Panc1 (cell line): Measurements from ENCODE around the gene SKIC2. TPM values are rescaled to one million over a fixed set of nuclear protein-coding genes. Genes with fewer than 3 reads are reported as not detected.
"Not testable (repeated sequence)": the region's sequence is repeated elsewhere in the genome, so short reads cannot be mapped to it uniquely, and the experiment has no call there.

Source experiments
- ATAC-seq: fragments of 200-7000 bp; cut with Tn5 transposase; 2 replicates; pipeline ENCODE4 v1.9.1; 2020; ENCODE audit warnings: mild to moderate bottlenecking, moderate library complexity
- BruUV-seq: library from RNA; stranded (reverse); fragments of 400-500 nt; replicated peaks from 2 replicates; lab custom pipeline; 2021; lab: Mats Ljungman, UMichigan
- CTCF ChIA-PET: fragments of 300-600 bp; sonication (Branson Sonifier 250); formaldehyde crosslinking; loops from one replicate; lab custom pipeline; 2022; ENCODE audit warnings: antibody characterized with exemption; lab: Charles Lee
- POLR2A ChIA-PET: fragments of 300-600 bp; sonication (Branson Sonifier 250); formaldehyde crosslinking; loops from one replicate; lab custom pipeline; 2022; ENCODE audit warnings: antibody characterized with exemption; lab: Charles Lee
- DNase-seq: peaks from one replicate; pipeline ENCODE4 v3.0.0-alpha.2; 2010; ENCODE audit warnings: low read depth, low spot score
- H3K27ac ChIP-seq: 2 replicates; pipeline ENCODE4 v1.5.1; 2011; ENCODE audit warnings: mild to moderate bottlenecking, low read length, inconsistent platforms
- H3K27me3 ChIP-seq: fragments of 200-500 bp; sonication (Bioruptor generic); 2 replicates; pipeline ENCODE4 v1.6.0; 2014; ENCODE audit warnings: low read length, inconsistent platforms; ENCODE audit not compliant: control insufficient read depth, insufficient read depth
- H3K36me3 ChIP-seq: fragments of 200-500 bp; sonication (Bioruptor generic); 2 replicates; pipeline ENCODE4 v1.5.1; 2014; ENCODE audit warnings: inconsistent platforms, mild to moderate bottlenecking, low read length, moderate library complexity; ENCODE audit not compliant: control insufficient read depth, insufficient read depth
- H3K4me1 ChIP-seq: 2 replicates; pipeline ENCODE4 v1.5.1; 2011; ENCODE audit warnings: inconsistent platforms, mild to moderate bottlenecking, low read length, moderate library complexity; ENCODE audit not compliant: control insufficient read depth, insufficient read depth
- H3K4me3 ChIP-seq, 2 experiments: 2 replicates each; pipeline ENCODE4 v1.5.1; 2011 to 2012; ENCODE audit warnings: low read depth in 2 of 2, low read length in 2 of 2, mild to moderate bottlenecking in 2 of 2, inconsistent platforms in 1 of 2, moderate library complexity in 1 of 2
- H3K9me3 ChIP-seq: fragments of 200-500 bp; sonication (Bioruptor generic); 2 replicates; pipeline ENCODE4 v1.5.1; 2014; ENCODE audit warnings: low read depth, mild to moderate bottlenecking, inconsistent platforms, low read length, moderate library complexity; ENCODE audit not compliant: control insufficient read depth, insufficient read depth
- in situ Hi-C: cut with HindIII; loops from 2 replicates; pipeline ENCODE4 v1.10.0; 2016; ENCODE audit warnings: low sequenced_read_pairs, low pct_unique_long_range_greater_than_20kb
- intact Hi-C: fragments of 100-400 bp; cut with micrococcal nuclease; formaldehyde crosslinking; loops from one replicate; pipeline ENCODE4 v1.10.0; 2022; ENCODE audit not compliant: unreplicated experiment
- total RNA-seq: library from RNA; stranded (reverse); gene quantifications from one replicate; pipeline ENCODE4 v1.2.1, GENCODE V29; 2021; ENCODE audit not compliant: unreplicated experiment

Gene SKIC2
- total RNA-seq, 1 experiment from 2014 or later = 121 TPM

GRCh38 chr6:32004393-32004792, 45.4 kb downstream of the SKIC2 start:
- H3K27me3 ChIP-seq, CTCF ChIA-PET, POLR2A ChIA-PET, H3K27ac ChIP-seq, in situ Hi-C loops, H3K4me3 ChIP-seq, H3K36me3 ChIP-seq, intact Hi-C loops, DNase-seq, ATAC-seq, H3K4me1 ChIP-seq, H3K9me3 ChIP-seq, BruUV-seq: not testable (repeated sequence)

DNA sequence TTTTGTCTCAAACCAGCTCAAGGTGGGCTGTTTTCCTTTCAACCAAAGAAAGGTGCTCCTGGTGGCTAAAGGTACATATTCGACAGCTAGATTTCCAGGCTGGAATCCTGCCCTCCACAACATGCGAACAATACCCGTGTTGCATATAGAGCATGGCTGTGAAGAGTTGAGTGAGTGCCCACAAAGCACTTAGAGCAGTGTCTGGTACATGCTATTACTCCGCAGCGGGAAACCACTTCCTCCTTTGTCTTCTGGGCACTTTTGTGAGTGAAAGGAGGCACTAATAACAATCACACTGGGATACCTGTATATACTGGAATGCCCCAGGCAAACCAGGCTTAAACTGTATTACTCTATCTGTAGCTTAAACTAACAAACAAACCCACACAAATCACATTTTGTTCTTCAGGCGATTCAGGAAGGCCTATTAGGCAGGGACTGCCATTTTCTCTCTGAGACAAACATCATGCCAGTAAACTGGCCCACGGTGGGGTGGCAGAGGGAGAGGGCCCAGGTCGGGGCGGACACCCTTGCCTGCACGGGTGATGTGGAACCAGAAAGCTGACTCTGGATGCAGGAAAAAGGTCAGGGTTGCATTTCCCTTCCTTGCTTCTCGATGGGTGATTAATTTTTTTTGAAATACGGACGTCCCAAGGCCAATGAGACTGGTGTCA, 46.0 kb downstream of the SKIC2 start:
- H3K9me3 ChIP-seq, H3K4me3 ChIP-seq, intact Hi-C loops, in situ Hi-C loops, H3K27me3 ChIP-seq, DNase-seq, POLR2A ChIA-PET, ATAC-seq, H3K36me3 ChIP-seq, BruUV-seq, H3K27ac ChIP-seq, CTCF ChIA-PET, H3K4me1 ChIP-seq: not testable (repeated sequence)

- DNase-seq, H3K4me1 ChIP-seq, in situ Hi-C loops, CTCF ChIA-PET, BruUV-seq, H3K36me3 ChIP-seq, ATAC-seq, H3K4me3 ChIP-seq, intact Hi-C loops, H3K27me3 ChIP-seq, H3K27ac ChIP-seq, H3K9me3 ChIP-seq: not testable (repeated sequence)
- POLR2A ChIA-PET = interaction anchor here (0.6 kb wide), 1 partner anchor 164 kb away, joined by 3 read pairs; no protein-coding TSS in a partner anchor
Observed at GRCh38 chr6:32005538-32005880, 46.5 kb downstream of the SKIC2 start.

- in situ Hi-C loops, CTCF ChIA-PET: not testable (repeated sequence)
- POLR2A ChIA-PET = interaction anchor here (0.6 kb wide), 1 partner anchor 165 kb away, joined by 3 read pairs; no protein-coding TSS in a partner anchor
Observed at GRCh38 chr6:32005991-32006529, 47.1 kb downstream of the SKIC2 start.

DNA sequence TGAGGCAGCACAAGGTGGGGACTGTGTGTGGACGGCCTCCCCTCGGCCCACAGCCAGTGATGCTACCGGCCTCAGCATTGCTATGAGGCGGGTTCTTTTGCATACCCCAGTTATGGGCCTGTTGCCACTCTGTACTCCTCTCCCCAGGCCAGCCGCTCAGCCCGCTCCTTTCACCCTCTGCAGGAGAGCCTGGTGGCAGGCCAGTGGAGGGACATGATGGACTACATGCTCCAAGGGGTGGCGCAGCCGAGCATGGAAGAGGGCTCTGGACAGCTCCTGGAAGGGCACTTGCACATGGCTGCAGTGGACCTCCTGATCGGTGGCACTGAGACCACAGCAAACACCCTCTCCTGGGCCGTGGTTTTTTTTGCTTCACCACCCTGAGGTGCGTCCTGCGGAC, 48.1 kb downstream of the SKIC2 start:
- CTCF ChIA-PET, BruUV-seq, H3K4me3 ChIP-seq, ATAC-seq, H3K27ac ChIP-seq, intact Hi-C loops, in situ Hi-C loops, DNase-seq, H3K4me1 ChIP-seq, H3K9me3 ChIP-seq, POLR2A ChIA-PET, H3K27me3 ChIP-seq, H3K36me3 ChIP-seq: not testable (repeated sequence)

More at GRCh38 chr6:32005991-32006529, 47.1 kb downstream of the SKIC2 start:
- ATAC-seq, H3K36me3 ChIP-seq, H3K27ac ChIP-seq, H3K27me3 ChIP-seq, BruUV-seq, DNase-seq, H3K4me3 ChIP-seq, H3K4me1 ChIP-seq, intact Hi-C loops, H3K9me3 ChIP-seq: not testable (repeated sequence)

DNA sequence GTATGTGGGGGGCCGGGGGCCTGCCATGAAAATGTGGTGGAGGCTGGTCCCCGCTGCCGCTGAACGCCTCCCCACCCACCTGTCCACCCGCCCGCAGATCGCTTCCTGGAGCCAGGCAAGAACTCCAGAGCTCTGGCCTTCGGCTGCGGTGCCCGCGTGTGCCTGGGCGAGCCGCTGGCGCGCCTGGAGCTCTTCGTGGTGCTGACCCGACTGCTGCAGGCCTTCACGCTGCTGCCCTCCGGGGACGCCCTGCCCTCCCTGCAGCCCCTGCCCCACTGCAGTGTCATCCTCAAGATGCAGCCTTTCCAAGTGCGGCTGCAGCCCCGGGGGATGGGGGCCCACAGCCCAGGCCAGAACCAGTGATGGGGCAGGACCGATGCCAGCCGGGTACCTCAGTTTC, 49.1 kb downstream of the SKIC2 start:
- H3K27me3 ChIP-seq, ATAC-seq, POLR2A ChIA-PET, H3K4me1 ChIP-seq, H3K9me3 ChIP-seq, H3K27ac ChIP-seq, intact Hi-C loops, BruUV-seq, in situ Hi-C loops, DNase-seq, H3K36me3 ChIP-seq, CTCF ChIA-PET, H3K4me3 ChIP-seq: not testable (repeated sequence)

DNA sequence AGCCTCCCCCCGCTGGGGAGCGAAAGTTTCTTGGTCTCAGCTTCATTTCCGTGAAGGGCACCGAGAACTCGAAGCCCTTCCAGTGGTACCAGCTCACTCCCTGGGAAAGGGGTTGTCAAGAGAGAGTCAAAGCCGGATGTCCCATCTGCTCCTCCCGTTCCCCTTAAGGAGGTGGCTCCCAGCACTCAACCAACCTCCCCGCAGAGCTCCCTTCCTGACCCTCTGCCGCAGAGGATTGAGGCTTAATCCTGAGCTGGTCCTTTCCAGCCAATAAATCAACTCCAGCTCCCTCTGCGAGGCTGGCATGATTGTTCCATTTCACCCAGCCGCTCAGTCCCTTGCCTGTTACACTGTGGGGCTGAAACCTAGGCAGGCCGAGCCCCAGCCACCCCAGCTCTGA, 49.6 kb downstream of the SKIC2 start:
- CTCF ChIA-PET = interaction anchor here (0.6 kb wide), 1 partner anchor 99 kb away, joined by 3 read pairs; no protein-coding TSS in a partner anchor
- intact Hi-C loops, DNase-seq, ATAC-seq, BruUV-seq, H3K4me3 ChIP-seq, H3K4me1 ChIP-seq, H3K36me3 ChIP-seq, H3K27ac ChIP-seq, in situ Hi-C loops, H3K27me3 ChIP-seq, POLR2A ChIA-PET, H3K9me3 ChIP-seq: not testable (repeated sequence)
